Keratinocyte (primary cell): ENCODE results near the gene TK2. TPM values are rescaled to one million over a fixed set of nuclear protein-coding genes. Genes with fewer than 3 reads are reported as not detected.

Experiments
- DNase-seq: peaks from one replicate; pipeline ENCODE4 v3.0.0-alpha.2; 2011; ENCODE audit warnings: low read depth, missing footprints, low spot score
- FAIRE-seq: peaks from 2 replicates; lab custom pipeline; 2011; peaks lifted over from hg19 to GRCh38; lab: Jason Lieb, UNC
- H2AFZ ChIP-seq: 2 replicates; pipeline ENCODE4 v1.6.0; 2012; ENCODE audit warnings: low read length, control low read depth, inconsistent platforms; ENCODE audit not compliant: control insufficient read depth
- H3K27ac ChIP-seq: 2 replicates; pipeline ENCODE4 v1.5.1; 2011; ENCODE audit warnings: low read length; ENCODE audit not compliant: control insufficient read depth, insufficient read depth
- H3K27me3 ChIP-seq: 3 replicates; pipeline ENCODE4 v1.6.0; 2011; ENCODE audit warnings: low read length; ENCODE audit not compliant: control insufficient read depth, insufficient read depth; ENCODE audit errors: extremely low read depth
- H3K36me3 ChIP-seq, 2 experiments: 2 replicates in 1 of 2; 3 replicates in 1 of 2; pipeline ENCODE4 v1.5.1; 2011; ENCODE audit warnings: low read length in 2 of 2, mild to moderate bottlenecking in 1 of 2; ENCODE audit not compliant: control insufficient read depth in 2 of 2, insufficient read depth in 2 of 2; ENCODE audit errors: extremely low read depth in 1 of 2
- H3K4me1 ChIP-seq: 3 replicates; pipeline ENCODE4 v1.5.1; 2011; ENCODE audit warnings: low read length; ENCODE audit not compliant: control insufficient read depth, insufficient read depth; ENCODE audit errors: extremely low read depth
- H3K4me2 ChIP-seq: 3 replicates; pipeline ENCODE4 v1.6.0; 2011; ENCODE audit warnings: low read depth, low read length; ENCODE audit not compliant: control insufficient read depth, insufficient read depth; ENCODE audit errors: extremely low read depth
- H3K4me3 ChIP-seq, 3 experiments: fragments of 200-600 bp in 1 of 3; sonication (generic) in 1 of 3; 2 replicates in 2 of 3; 3 replicates in 1 of 3; pipeline ENCODE4 v1.5.1; 2011 to 2016; ENCODE audit warnings: low read length in 3 of 3, mild to moderate bottlenecking in 3 of 3, control low read depth in 2 of 3, inconsistent platforms in 1 of 3, low read depth in 1 of 3, mixed read lengths in 1 of 3, mixed run types in 1 of 3, moderate library complexity in 1 of 3; ENCODE audit not compliant: control insufficient read depth in 2 of 3, insufficient read depth in 2 of 3; ENCODE audit errors: extremely low read depth in 1 of 3
- H3K79me2 ChIP-seq: 2 replicates; pipeline ENCODE4 v1.6.0; 2012; ENCODE audit warnings: low read length; ENCODE audit not compliant: control insufficient read depth, insufficient read depth
- H3K9ac ChIP-seq: 3 replicates; pipeline ENCODE4 v1.6.0; 2011; ENCODE audit warnings: low read length; ENCODE audit not compliant: control insufficient read depth, insufficient read depth; ENCODE audit errors: extremely low read depth
- H3K9me1 ChIP-seq: 3 replicates; pipeline ENCODE4 v1.6.0; 2011; ENCODE audit warnings: low read length; ENCODE audit not compliant: control insufficient read depth, insufficient read depth; ENCODE audit errors: extremely low read depth
- H3K9me3 ChIP-seq: 2 replicates; pipeline ENCODE4 v1.5.1; 2012; ENCODE audit warnings: low read depth, low read length; ENCODE audit not compliant: control insufficient read depth
- H4K20me1 ChIP-seq: 3 replicates; pipeline ENCODE4 v1.6.0; 2011; ENCODE audit warnings: low read length; ENCODE audit not compliant: control insufficient read depth, insufficient read depth; ENCODE audit errors: extremely low read depth
- CTCF ChIP-seq, 3 experiments: IDR thresholded peaks in 1 of 3; conservative IDR thresholded peaks in 1 of 3; optimal IDR thresholded peaks in 1 of 3; 2 replicates in 2 of 3; 3 replicates in 1 of 3; pipeline versions ENCODE3 to v1.5.1; 2011; ENCODE audit warnings: low read length in 3 of 3, mild to moderate bottlenecking in 3 of 3, moderate library complexity in 2 of 3, control low read depth in 1 of 3, inconsistent platforms in 1 of 3; ENCODE audit not compliant: insufficient read depth in 2 of 3; ENCODE audit errors: extremely low read depth in 1 of 3
- EZH2 ChIP-seq: IDR thresholded peaks from one replicate; pipeline ENCODE4 v1.6.1; 2012; ENCODE audit warnings: inconsistent platforms, mild to moderate bottlenecking, low read length, moderate library complexity
- dilution Hi-C: fragments of 300-500 bp; cut with MboI; formaldehyde crosslinking; loops from one replicate; pipeline ENCODE4 v1.7.0; 2020; ENCODE audit warnings: low sequenced_read_pairs; ENCODE audit not compliant: extremely low pct_ligation_motif_present
- polyA plus RNA-seq, 5 experiments: library from polyadenylated mRNA; depleted of rRNA in 3 of 5; stranded (reverse) in 3 of 5; stranded (forward) in 1 of 5; unstranded in 1 of 5; fragments of >200 nt; gene quantifications; 1 replicate in 1 of 5; 2 replicates in 3 of 5; 3 replicates in 1 of 5; pipeline versions ENCODE4 v1.2.1 to v1.2.3, GENCODE V29; 2011 to 2012; ENCODE audit warnings: missing spikeins in 2 of 5, low read depth in 1 of 5, low replicate concordance in 1 of 5

The TK2 gene
- polyA plus RNA-seq, 1 donor (not counting 4 experiments of a cell fraction or from before 2014, with no cell fraction given): 19.7 TPM

DNA sequence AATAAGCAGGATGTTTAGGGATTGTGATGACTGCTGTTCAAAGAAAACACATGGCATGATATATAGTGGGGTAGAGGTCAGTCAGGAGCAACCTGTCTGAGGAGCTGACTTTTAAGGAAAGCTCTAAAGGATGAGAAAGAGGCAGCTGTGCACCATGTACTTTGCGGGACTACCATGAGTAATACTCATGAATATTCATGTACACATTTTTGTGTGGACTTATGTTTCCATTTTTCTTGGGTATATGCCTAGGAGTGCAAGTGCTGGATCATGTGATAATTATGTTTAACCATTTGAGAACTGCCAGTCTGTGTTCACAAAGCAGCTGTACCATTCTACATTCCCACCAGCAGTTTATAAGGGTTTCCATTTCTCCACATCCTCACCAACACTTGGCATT, 87.0 kb downstream of the TK2 start:
- no peak for DNase-seq

GRCh38 chr16:66460703-66461102, 89.2 kb downstream of the TK2 start:
- Histone ChIP-seq H3K27me3 (peaks cover 27% of the 10 kb centered on the region), H3K79me2 (no peaks in the 10 kb centered on the region), H3K4me2 (no peak overlapping the region), H3K36me3 (no peaks in the 10 kb centered on the region), H3K4me1 (peaks cover 3% of the 10 kb centered on the region), H4K20me1 (no peaks in the 10 kb centered on the region), H3K9me1 (no peaks in the 10 kb centered on the region), H3K4me3 (no peak overlapping the region), H3K27ac (no peak overlapping the region), H3K9me3 (no peaks in the 10 kb centered on the region), H2AFZ (no peak overlapping the region), H3K9ac (no peak overlapping the region)
- dilution Hi-C loops: no loop called here
- FAIRE-seq (no peak), DNase-seq (no peak)
- TF ChIP-seq CTCF (optimal IDR thresholded peaks at IDR 0.05 in 1 of 3, IDR thresholded peaks at IDR 0.05 in 1 of 3, conservative IDR thresholded peaks at IDR 0.05 in 1 of 3; ENCODE audit: extremely low read depth in 1 of 3, insufficient read depth in 2 of 3, low read length in 3 of 3) (no peak), EZH2 (no peak)

More for the DNA sequence above, 87.0 kb downstream of the TK2 start:
- H3K27ac ChIP-seq: no peak overlapping the region
- no peaks in the 10 kb centered on the region for H4K20me1 ChIP-seq
- dilution Hi-C loops: no loop called here
- no peak overlapping the region for H3K4me3 ChIP-seq
- FAIRE-seq: no peak
- no peak overlapping the region for H3K4me2 ChIP-seq
- H2AFZ ChIP-seq: no peak overlapping the region
- peaks cover 27% of the 10 kb centered on the region for H3K27me3 ChIP-seq
- H3K9ac ChIP-seq: no peak overlapping the region
- peaks cover 1% of the 10 kb centered on the region for H3K4me1 ChIP-seq
- no peak for TF ChIP-seq EZH2
- no peak for TF ChIP-seq CTCF (optimal IDR thresholded peaks at IDR 0.05 in 1 of 3, IDR thresholded peaks at IDR 0.05 in 1 of 3, conservative IDR thresholded peaks at IDR 0.05 in 1 of 3; ENCODE audit: extremely low read depth in 1 of 3, insufficient read depth in 2 of 3, low read length in 3 of 3)
- no peaks in the 10 kb centered on the region for H3K36me3 ChIP-seq
- H3K79me2 ChIP-seq: no peaks in the 10 kb centered on the region
- H3K9me3 ChIP-seq: no peaks in the 10 kb centered on the region
- no peaks in the 10 kb centered on the region for H3K9me1 ChIP-seq
